ENCODE measurements around the gene RMRP.

RMRP gene

GRCh38 chr9:35689542-35690293, 31.9 kb upstream of the RMRP start, which contains the start of gene TPM2:
TPM2 (minus strand) TSS chr9:35689925; CDS start chr9:35689817, 108 bp downstream.
- Histone ChIP-seq H3K27me3 (replicated peaks; ENCODE audit: insufficient read depth, low read length) (0 out of 2 replicates have a peak, but pooled peaks cover 4% of the 10 kb centered on the region), H3K4me1 (ENCODE audit: low read length) (no peaks in the 10 kb centered on the region), H3K36me3 (replicated peaks; ENCODE audit: insufficient read depth, low read length) (no peaks in the 10 kb centered on the region), H4K20me1 (ENCODE audit: insufficient read depth, low read length) (no peaks in the 10 kb centered on the region), H2AFZ (ENCODE audit: low read length) (peak within 1 kb of the TSS; percentile 98), H3K9ac (ENCODE audit: low read length) (peak within 1 kb of the TSS; percentile 31; the same call in 1 of the 2 replicates), H3K9me3 (replicated peaks; ENCODE audit: insufficient read depth, low read length) (no peaks in the 10 kb centered on the region), H3K27ac (ENCODE audit: low read length) (no peak within 1 kb of the TSS), H3K4me2 (ENCODE audit: low read depth, low read length) (peak within 1 kb of the TSS; percentile 95), H3K9me2 (replicated peaks; ENCODE audit: insufficient read depth, low read length) (no peaks in the 10 kb centered on the region), H3K79me2 (ENCODE audit: low read length) (no peaks in the 10 kb centered on the region), H3K4me3 (ENCODE audit: low read length) (peak within 1 kb of the TSS; percentile 71), H3F3A (ENCODE audit: insufficient read depth, low read length) (no peaks in the 10 kb centered on the region)
- no peak for DNase-seq
- TF ChIP-seq EZH2phosphoT487 (IDR thresholded peaks at IDR 0.05; ENCODE audit: low read length): no peak
- TF ChIP-seq EZH2 (optimal IDR thresholded peaks at IDR 0.05; ENCODE audit: low read depth, low read length): no peak
- TF ChIP-seq, protein P1, sequence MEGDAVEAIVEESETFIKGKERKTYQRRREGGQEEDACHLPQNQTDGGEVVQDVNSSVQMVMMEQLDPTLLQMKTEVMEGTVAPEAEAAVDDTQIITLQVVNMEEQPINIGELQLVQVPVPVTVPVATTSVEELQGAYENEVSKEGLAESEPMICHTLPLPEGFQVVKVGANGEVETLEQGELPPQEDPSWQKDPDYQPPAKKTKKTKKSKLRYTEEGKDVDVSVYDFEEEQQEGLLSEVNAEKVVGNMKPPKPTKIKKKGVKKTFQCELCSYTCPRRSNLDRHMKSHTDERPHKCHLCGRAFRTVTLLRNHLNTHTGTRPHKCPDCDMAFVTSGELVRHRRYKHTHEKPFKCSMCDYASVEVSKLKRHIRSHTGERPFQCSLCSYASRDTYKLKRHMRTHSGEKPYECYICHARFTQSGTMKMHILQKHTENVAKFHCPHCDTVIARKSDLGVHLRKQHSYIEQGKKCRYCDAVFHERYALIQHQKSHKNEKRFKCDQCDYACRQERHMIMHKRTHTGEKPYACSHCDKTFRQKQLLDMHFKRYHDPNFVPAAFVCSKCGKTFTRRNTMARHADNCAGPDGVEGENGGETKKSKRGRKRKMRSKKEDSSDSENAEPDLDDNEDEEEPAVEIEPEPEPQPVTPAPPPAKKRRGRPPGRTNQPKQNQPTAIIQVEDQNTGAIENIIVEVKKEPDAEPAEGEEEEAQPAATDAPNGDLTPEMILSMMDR (IDR thresholded peaks at IDR 0.05; ENCODE audit: low read length): no peak

DNA sequence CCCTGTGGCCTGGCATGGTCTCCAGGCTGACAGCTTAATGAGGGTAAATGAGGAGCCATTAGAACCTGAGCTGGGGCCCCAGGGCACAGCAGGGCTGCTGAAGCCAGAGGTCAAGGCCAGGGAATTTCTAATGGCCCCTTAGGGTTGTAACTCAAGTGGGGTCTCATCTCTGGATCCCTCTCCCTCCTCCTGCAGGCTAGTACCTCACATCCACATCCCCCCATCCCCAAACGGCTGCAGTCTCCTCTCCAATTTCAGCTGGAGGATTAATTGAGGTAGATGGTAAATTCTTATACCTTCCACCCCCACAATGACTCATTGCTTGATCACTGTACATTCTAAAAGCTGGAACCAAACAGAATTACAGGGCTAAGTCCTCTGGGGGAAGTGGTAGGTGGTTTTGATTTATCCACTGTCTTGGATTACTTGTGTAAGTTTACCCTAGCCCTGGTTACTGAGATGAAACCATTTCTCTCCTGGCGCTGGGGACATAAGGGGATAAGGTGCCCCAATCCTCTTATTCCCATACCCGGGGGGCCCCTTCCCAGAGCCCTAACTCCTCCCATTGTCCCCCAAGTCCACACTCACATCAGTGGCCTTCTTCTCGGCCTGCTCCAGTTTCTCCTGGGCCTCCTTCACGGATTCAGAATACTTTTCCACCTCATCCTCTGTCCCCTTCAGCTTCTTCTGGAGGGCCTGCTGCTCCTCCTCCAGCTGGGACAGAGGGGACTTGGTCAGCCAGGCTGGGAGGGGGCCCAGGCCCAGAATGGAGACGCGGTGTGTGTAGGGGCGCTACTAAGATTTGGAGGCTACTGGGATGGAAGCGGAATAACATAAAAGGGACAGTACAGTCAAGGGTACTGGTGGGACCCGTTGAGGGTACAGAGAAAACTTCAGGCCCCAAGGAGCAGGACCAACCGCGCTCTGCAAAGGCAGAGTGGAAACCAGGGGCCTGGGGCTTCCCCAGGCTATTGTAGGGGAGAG, 31.0 kb upstream of the RMRP start:
- Histone ChIP-seq H3K4me1 (ENCODE audit: low read length) (no peaks in the 10 kb centered on the region), H3K4me2 (ENCODE audit: low read depth, low read length) (no peak overlapping the region), H3K9ac (ENCODE audit: low read length) (no peak overlapping the region), H4K20me1 (ENCODE audit: insufficient read depth, low read length) (no peaks in the 10 kb centered on the region), H2AFZ (ENCODE audit: low read length) (no peak overlapping the region), H3K4me3 (ENCODE audit: low read length) (no peak overlapping the region), H3K27ac (ENCODE audit: low read length) (no peak overlapping the region), H3F3A (ENCODE audit: insufficient read depth, low read length) (no peaks in the 10 kb centered on the region), H3K36me3 (replicated peaks; ENCODE audit: insufficient read depth, low read length) (no peaks in the 10 kb centered on the region), H3K9me3 (replicated peaks; ENCODE audit: insufficient read depth, low read length) (no peaks in the 10 kb centered on the region), H3K79me2 (ENCODE audit: low read length) (no peaks in the 10 kb centered on the region), H3K27me3 (replicated peaks; ENCODE audit: insufficient read depth, low read length) (0 out of 2 replicates have a peak, but pooled peaks cover 4% of the 10 kb centered on the region), H3K9me2 (replicated peaks; ENCODE audit: insufficient read depth, low read length) (no peaks in the 10 kb centered on the region)
- TF ChIP-seq EZH2 (optimal IDR thresholded peaks at IDR 0.05; ENCODE audit: low read depth, low read length) (no peak), EZH2phosphoT487 (IDR thresholded peaks at IDR 0.05; ENCODE audit: low read length) (no peak)
- TF ChIP-seq, protein P1 (IDR thresholded peaks at IDR 0.05; ENCODE audit: low read length): no peak
- DNase-seq: no peak

- Histone ChIP-seq H3K27me3 (replicated peaks; ENCODE audit: insufficient read depth, low read length) (0 out of 2 replicates have a peak, but pooled peaks cover 4% of the 10 kb centered on the region), H3K9me3 (replicated peaks; ENCODE audit: insufficient read depth, low read length) (no peaks in the 10 kb centered on the region), H3K9me2 (replicated peaks; ENCODE audit: insufficient read depth, low read length) (no peaks in the 10 kb centered on the region), H4K20me1 (ENCODE audit: insufficient read depth, low read length) (no peaks in the 10 kb centered on the region), H3K27ac (ENCODE audit: low read length) (no peak overlapping the region), H3K4me3 (ENCODE audit: low read length) (no peak overlapping the region), H3K79me2 (ENCODE audit: low read length) (no peaks in the 10 kb centered on the region), H3K4me2 (ENCODE audit: low read depth, low read length) (no peak overlapping the region), H3K9ac (ENCODE audit: low read length) (no peak overlapping the region), H3F3A (ENCODE audit: insufficient read depth, low read length) (no peaks in the 10 kb centered on the region), H2AFZ (ENCODE audit: low read length) (no peak overlapping the region), H3K36me3 (replicated peaks; ENCODE audit: insufficient read depth, low read length) (no peaks in the 10 kb centered on the region), H3K4me1 (ENCODE audit: low read length) (no peaks in the 10 kb centered on the region)
- TF ChIP-seq EZH2 (optimal IDR thresholded peaks at IDR 0.05; ENCODE audit: low read depth, low read length): no peak
- TF ChIP-seq EZH2phosphoT487 (IDR thresholded peaks at IDR 0.05; ENCODE audit: low read length): no peak
- TF ChIP-seq, protein P1 (IDR thresholded peaks at IDR 0.05; ENCODE audit: low read length): no peak
- DNase-seq: no peak
Observed at GRCh38 chr9:35687972-35688557, 30.2 kb upstream of the RMRP start.
